DOHH2 (cell line): ENCODE results near the gene GALNTL6.

Source experiments
- EZH2phosphoT487 ChIP-seq: fragments of 200-600 bp; sonication (generic); IDR thresholded peaks from 2 replicates; pipeline ENCODE4 v1.6.1; 2017; ENCODE audit warnings: borderline replicate concordance, mild to moderate bottlenecking, antibody characterized with exemption, low read length, moderate library complexity, mixed read lengths
- TF ChIP-seq, protein P1 (sequence below): fragments of 200-600 bp; sonication (generic); IDR thresholded peaks from one replicate; pipeline ENCODE4 v1.5.1; 2014; ENCODE audit warnings: antibody characterized with exemption, mild to moderate bottlenecking, low read depth, low read length; ENCODE audit not compliant: poor library complexity, severe bottlenecking

DNA sequence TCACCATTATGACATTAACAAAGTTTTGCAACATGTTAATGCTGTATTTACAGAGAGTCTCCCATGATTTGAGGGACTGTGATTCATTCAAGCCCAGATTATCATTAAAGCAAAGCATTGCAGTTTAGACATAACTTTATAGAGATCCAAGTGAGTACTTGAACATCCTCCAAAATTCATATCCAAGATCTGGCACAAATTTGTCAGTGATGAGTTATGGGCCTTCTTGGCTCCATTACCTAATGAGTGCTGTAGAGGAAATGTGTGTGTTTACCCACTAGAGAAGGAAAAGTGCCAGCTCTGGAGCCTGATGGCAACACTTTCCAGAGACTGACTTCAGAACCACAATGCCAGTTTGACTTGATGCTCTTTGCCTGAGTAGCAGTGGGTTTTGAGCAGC, 432.3 kb downstream of the GALNTL6 start:
- TF ChIP-seq, protein P1, sequence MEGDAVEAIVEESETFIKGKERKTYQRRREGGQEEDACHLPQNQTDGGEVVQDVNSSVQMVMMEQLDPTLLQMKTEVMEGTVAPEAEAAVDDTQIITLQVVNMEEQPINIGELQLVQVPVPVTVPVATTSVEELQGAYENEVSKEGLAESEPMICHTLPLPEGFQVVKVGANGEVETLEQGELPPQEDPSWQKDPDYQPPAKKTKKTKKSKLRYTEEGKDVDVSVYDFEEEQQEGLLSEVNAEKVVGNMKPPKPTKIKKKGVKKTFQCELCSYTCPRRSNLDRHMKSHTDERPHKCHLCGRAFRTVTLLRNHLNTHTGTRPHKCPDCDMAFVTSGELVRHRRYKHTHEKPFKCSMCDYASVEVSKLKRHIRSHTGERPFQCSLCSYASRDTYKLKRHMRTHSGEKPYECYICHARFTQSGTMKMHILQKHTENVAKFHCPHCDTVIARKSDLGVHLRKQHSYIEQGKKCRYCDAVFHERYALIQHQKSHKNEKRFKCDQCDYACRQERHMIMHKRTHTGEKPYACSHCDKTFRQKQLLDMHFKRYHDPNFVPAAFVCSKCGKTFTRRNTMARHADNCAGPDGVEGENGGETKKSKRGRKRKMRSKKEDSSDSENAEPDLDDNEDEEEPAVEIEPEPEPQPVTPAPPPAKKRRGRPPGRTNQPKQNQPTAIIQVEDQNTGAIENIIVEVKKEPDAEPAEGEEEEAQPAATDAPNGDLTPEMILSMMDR = no peak
- no peak for TF ChIP-seq EZH2phosphoT487
